ENCODE measurements around the gene PSMD9.

DNA sequence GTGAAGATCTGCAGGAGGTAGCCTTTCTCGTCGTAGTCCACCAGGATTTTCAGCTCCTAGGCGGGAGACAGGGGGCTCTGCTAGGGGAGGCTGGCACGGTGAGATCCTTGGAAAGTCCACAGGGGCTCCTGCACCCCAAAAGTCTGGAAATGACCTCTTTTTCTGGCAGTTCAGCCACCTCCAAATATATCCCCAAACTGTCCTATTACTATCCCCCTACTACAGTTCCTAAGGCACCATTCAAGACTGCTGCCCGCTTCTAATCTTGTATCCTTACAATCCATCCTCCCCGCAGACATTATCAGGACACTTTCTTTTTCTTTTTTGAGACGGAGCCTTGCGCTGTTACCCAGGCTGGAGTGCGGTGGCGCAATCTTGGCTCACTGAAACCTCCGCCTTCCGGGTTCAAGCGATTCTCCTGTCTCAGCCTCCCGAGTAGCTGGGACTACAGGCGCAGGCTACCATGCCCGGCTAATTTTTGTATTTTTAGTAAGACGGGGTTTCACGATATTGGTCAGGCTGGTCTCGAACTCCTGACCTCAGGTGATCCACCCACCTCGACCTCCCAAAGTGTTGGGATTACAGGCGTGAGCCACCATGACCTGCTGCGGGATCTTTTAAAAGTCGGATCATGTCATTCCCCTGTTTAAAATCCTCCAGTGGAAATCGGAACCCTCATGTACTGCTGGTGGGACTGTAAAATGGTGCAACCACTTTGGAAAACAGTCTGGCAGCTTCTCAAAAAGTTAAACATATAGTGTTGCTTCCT, 48.4 kb upstream of the PSMD9 start:
- TF ChIP-seq EZH2 (IDR thresholded peaks at IDR 0.05; ENCODE audit: insufficient read depth, poor library complexity, severe bottlenecking): no peak
- TF ChIP-seq EZH2phosphoT487 (IDR thresholded peaks at IDR 0.05; ENCODE audit: insufficient read depth, low read depth): no peak

Measured in GM23248 (cell line).